Gastrocnemius medialis (tissue), 4 donors: Measurements from ENCODE around the gene PLCB2. TPM values are rescaled to one million over a fixed set of nuclear protein-coding genes. Genes with fewer than 3 reads are reported as not detected.

Experiments used
- ATAC-seq, 2 donors: fragments of 150-250 bp; one replicate each; pipeline ENCODE4 v1.9.1; 2016
- DNase-seq, 2 donors: peaks; one replicate each; pipeline ENCODE4 v3.0.0-alpha.2; 2019
- H3K27ac ChIP-seq, 4 donors: fragments of 200-600 bp; sonication (generic); 1 replicate in 1 of 4; 2 replicates in 3 of 4; pipeline ENCODE4 v1.5.1; 2016 to 2018; ENCODE audit warnings: mild to moderate bottlenecking in 2 of 4, moderate library complexity in 1 of 4
- H3K27me3 ChIP-seq, 3 donors: fragments of 200-600 bp; sonication (generic) in 2 of 3; 1 replicate in 1 of 3; 2 replicates in 2 of 3; pipeline versions ENCODE4 v1.5.1 to v1.6.0; 2016 to 2019; ENCODE audit warnings: mild to moderate bottlenecking in 1 of 3, moderate library complexity in 1 of 3
- H3K36me3 ChIP-seq, 2 donors: fragments of 200-600 bp; sonication (generic) in 1 of 2; one replicate each; pipeline ENCODE4 v1.5.1; 2017 to 2018
- H3K4me1 ChIP-seq, 2 donors: fragments of 200-600 bp; sonication (generic) in 1 of 2; one replicate each; pipeline ENCODE4 v1.5.1; 2016 to 2017; ENCODE audit warnings: mild to moderate bottlenecking in 2 of 2
- H3K4me3 ChIP-seq, 4 donors: fragments of 200-600 bp; sonication (generic) in 3 of 4; 1 replicate in 1 of 4; 2 replicates in 3 of 4; pipeline ENCODE4 v1.5.1; 2016 to 2019; ENCODE audit warnings: mild to moderate bottlenecking in 2 of 4
- H3K9me3 ChIP-seq, 3 donors: fragments of 200-600 bp; sonication (generic) in 2 of 3; 1 replicate in 1 of 3; 2 replicates in 2 of 3; pipeline ENCODE4 v1.5.1; 2016 to 2019
- CTCF ChIP-seq, 5 experiments: fragments of 450-650 bp in 3 of 5; fragments of 200-600 bp in 2 of 5; sonication (generic) in 2 of 5; IDR thresholded peaks in 4 of 5; conservative IDR thresholded peaks in 1 of 5; 1 replicate in 4 of 5; 2 replicates in 1 of 5; pipeline ENCODE4 v1.5.1; 2016 to 2019; ENCODE audit warnings: antibody characterized with exemption in 5 of 5, mild to moderate bottlenecking in 3 of 5, moderate library complexity in 3 of 5
- POLR2A ChIP-seq, 2 donors: fragments of 450-650 bp; IDR thresholded peaks; one replicate each; pipeline ENCODE4 v1.6.1; 2017; ENCODE audit warnings: antibody characterized with exemption in 2 of 2, mild to moderate bottlenecking in 2 of 2, moderate library complexity in 2 of 2
- in situ Hi-C, 4 donors: fragments of 200-750 bp; cut with MboI; loops; one replicate each; pipeline versions ENCODE4 v1.15.0 to v1.8.0; 2017; ENCODE audit warnings: low sequenced_read_pairs in 4 of 4
- intact Hi-C: fragments of 100-400 bp; cut with DNase I; formaldehyde crosslinking; loops from one replicate; pipeline ENCODE4 v1.15.1; 2023; ENCODE audit warnings: low total_unique reads
- total RNA-seq, 4 donors: library from RNA; depleted of rRNA; stranded (reverse); fragments of >200 nt; gene quantifications; one replicate each; pipeline versions ENCODE4 v1.1.0 to v1.2.3, GENCODE V29; 2016

The PLCB2 gene
- total RNA-seq, 4 donors from 2014 or later, result 0.72 to 2.0 (median 1.4) TPM; not detected in 1

- no peak for DNase-seq
- in situ Hi-C loops (no loop called here), intact Hi-C loops (no loop called here)
- no peaks in the 10 kb centered on the region for H3K9me3 ChIP-seq
- TF ChIP-seq POLR2A (IDR thresholded peaks at IDR 0.05) (no peak), CTCF (IDR thresholded peaks at IDR 0.05 in 4 of 5, conservative IDR thresholded peaks at IDR 0.05 in 1 of 5) (no peak)
- H3K27me3 ChIP-seq, result peaks cover 0 to 4% (median 0%) of the 10 kb centered on the region in 3 donors
- H3K36me3 ChIP-seq, result no peaks in the 10 kb centered on the region
- ATAC-seq, result no peak
- no peak overlapping the region for H3K4me3 ChIP-seq
- no peaks in the 10 kb centered on the region for H3K4me1 ChIP-seq
- H3K27ac ChIP-seq, result no peak overlapping the region
Measured at GRCh38 chr15:40300771-40301170, 7.0 kb downstream of the PLCB2 start.

- Histone ChIP-seq H3K27me3 (peaks cover 0 to 4% (median 0%) of the 10 kb centered on the region in 3 donors), H3K27ac (no peak overlapping the region), H3K9me3 (no peaks in the 10 kb centered on the region), H3K4me3 (no peak overlapping the region), H3K36me3 (no peaks in the 10 kb centered on the region), H3K4me1 (no peaks in the 10 kb centered on the region)
- intact Hi-C loops, result no loop called here
- no peak for DNase-seq
- in situ Hi-C loops, result no loop called here
- no peak for ATAC-seq
- no peak for TF ChIP-seq POLR2A (IDR thresholded peaks at IDR 0.05)
- no peak for TF ChIP-seq CTCF (IDR thresholded peaks at IDR 0.05 in 4 of 5, conservative IDR thresholded peaks at IDR 0.05 in 1 of 5)
Measured at GRCh38 chr15:40300367-40300766, 7.4 kb downstream of the PLCB2 start.

- no peaks in the 10 kb centered on the region for H3K4me1 ChIP-seq
- no peaks in the 10 kb centered on the region for H3K9me3 ChIP-seq
- TF ChIP-seq POLR2A (IDR thresholded peaks at IDR 0.05), result no peak
- TF ChIP-seq CTCF (IDR thresholded peaks at IDR 0.05 in 4 of 5, conservative IDR thresholded peaks at IDR 0.05 in 1 of 5), result no peak
- in situ Hi-C loops (no loop called here), intact Hi-C loops (no loop called here)
- DNase-seq (no peak), ATAC-seq (no peak)
- H3K27me3 ChIP-seq, result peaks cover 0 to 4% (median 0%) of the 10 kb centered on the region in 3 donors
- no peak overlapping the region for H3K4me3 ChIP-seq
- no peaks in the 10 kb centered on the region for H3K36me3 ChIP-seq
- no peak overlapping the region for H3K27ac ChIP-seq
Measured at GRCh38 chr15:40298216-40298935, 9.4 kb downstream of the PLCB2 start.

GRCh38 chr15:40297356-40297755 lies 10.4 kb downstream of the PLCB2 start:
- ATAC-seq, result no peak
- Histone ChIP-seq H3K27ac (no peak overlapping the region), H3K4me3 (no peak overlapping the region), H3K9me3 (no peaks in the 10 kb centered on the region), H3K4me1 (no peaks in the 10 kb centered on the region), H3K36me3 (no peaks in the 10 kb centered on the region), H3K27me3 (peaks cover 0 to 4% (median 0%) of the 10 kb centered on the region in 3 donors)
- in situ Hi-C loops, result no loop called here
- intact Hi-C loops, result no loop called here
- TF ChIP-seq POLR2A (IDR thresholded peaks at IDR 0.05), result no peak
- no peak for TF ChIP-seq CTCF (IDR thresholded peaks at IDR 0.05 in 4 of 5, conservative IDR thresholded peaks at IDR 0.05 in 1 of 5)
- DNase-seq, result no peak
